SK-MEL-5 (cell line): ENCODE measurements around the gene KDM3B. TPM values are rescaled to one million over a fixed set of nuclear protein-coding genes. Genes with fewer than 3 reads are reported as not detected.

Source experiments
- DNase-seq: peaks from one replicate; pipeline ENCODE4 v3.0.0-alpha.2; 2016; ENCODE audit warnings: low read depth, low spot score
- in situ Hi-C: cut with HindIII; loops from 2 replicates; pipeline ENCODE4 v1.10.0; 2016; ENCODE audit warnings: low sequenced_read_pairs, high pct_unique_total_duplicates, low pct_unique_long_range_greater_than_20kb
- total RNA-seq: library from RNA; depleted of rRNA; stranded (reverse); fragments of >200 nt; shearing (Covaris generic); gene quantifications from 2 replicates; pipeline ENCODE4 v1.2.3, GENCODE V29; 2014

KDM3B gene
- total RNA-seq, 1 experiment from 2014 or later: 42.9 TPM

GRCh38 chr5:138339464-138339863 lies 13.0 kb upstream of the KDM3B start:
- in situ Hi-C loops: no loop called here

GRCh38 chr5:138340008-138340407 lies 12.5 kb upstream of the KDM3B start:
- in situ Hi-C loops: no loop called here
- DNase-seq: no peak

More at GRCh38 chr5:138339464-138339863, 13.0 kb upstream of the KDM3B start:
- DNase-seq: no peak

GRCh38 chr5:138344887-138345622 lies 7.4 kb upstream of the KDM3B start:
- no peak for DNase-seq
- in situ Hi-C loops: no loop called here

GRCh38 chr5:138346889-138347288 lies 5.6 kb upstream of the KDM3B start:
- in situ Hi-C loops: no loop called here
- DNase-seq: no peak

- DNase-seq: no peak
- in situ Hi-C loops: no loop called here
Observed at GRCh38 chr5:138349852-138350562, 2.5 kb upstream of the KDM3B start.

- in situ Hi-C loops: no loop called here
- DNase-seq: no peak
Observed at GRCh38 chr5:138350563-138350890, 2.0 kb upstream of the KDM3B start.

GRCh38 chr5:138351056-138351455 lies 1.4 kb upstream of the KDM3B start:
- DNase-seq: no peak
- in situ Hi-C loops: no loop called here

GRCh38 chr5:138351517-138351916 lies 968 bp upstream of the KDM3B start:
- DNase-seq: no peak
- in situ Hi-C loops: no loop called here

GRCh38 chr5:138352722-138353559 lies 456 bp downstream of the KDM3B start:
- in situ Hi-C loops: no loop called here
- DNase-seq: peak; percentile 44

- no peak for DNase-seq
- in situ Hi-C loops: no loop called here
Observed at GRCh38 chr5:138353560-138354080, 1.1 kb downstream of the KDM3B start.

GRCh38 chr5:138354387-138354786 lies 1.9 kb downstream of the KDM3B start:
- no peak for DNase-seq
- in situ Hi-C loops: no loop called here

- peak; percentile 79 for DNase-seq
- in situ Hi-C loops: no loop called here
Observed at GRCh38 chr5:138354926-138355378, 2.5 kb downstream of the KDM3B start.

- in situ Hi-C loops: no loop called here
- DNase-seq: no peak
Observed at GRCh38 chr5:138359621-138360020, 7.1 kb downstream of the KDM3B start.

GRCh38 chr5:138360941-138361452 lies 8.5 kb downstream of the KDM3B start:
- in situ Hi-C loops: no loop called here
- DNase-seq: no peak

- DNase-seq: no peak
- in situ Hi-C loops: no loop called here
Observed at GRCh38 chr5:138364576-138364975, 12.1 kb downstream of the KDM3B start.

GRCh38 chr5:138366632-138367382 lies 14.3 kb downstream of the KDM3B start:
- in situ Hi-C loops: no loop called here
- no peak for DNase-seq

GRCh38 chr5:138369261-138369660 lies 16.8 kb downstream of the KDM3B start:
- DNase-seq: no peak
- in situ Hi-C loops: no loop called here
